HEK293 (cell line): ENCODE measurements around the gene UBE2G1.

Source experiments
- GLI4 ChIP-seq: fragments of 450-650 bp; formaldehyde crosslinking; IDR thresholded peaks from 2 replicates; pipeline ENCODE4 v1.5.1; 2016; ENCODE audit warnings: missing biosample characterization, missing genetic modification characterization
- SETDB1 ChIP-seq: IDR thresholded peaks from one replicate; pipeline ENCODE4 v1.6.1; 2017; ENCODE audit warnings: mild to moderate bottlenecking, low read length, moderate library complexity, mixed read lengths; ENCODE audit not compliant: insufficient read length
- ZBTB1 ChIP-seq: fragments of 450-650 bp; formaldehyde crosslinking; IDR thresholded peaks from 2 replicates; pipeline ENCODE4 v1.5.1; 2016; ENCODE audit warnings: missing biosample characterization, missing genetic modification characterization
- ZNF157 ChIP-seq: fragments of 450-650 bp; formaldehyde crosslinking; IDR thresholded peaks from 2 replicates; pipeline ENCODE4 v1.5.1; 2016; ENCODE audit warnings: missing biosample characterization, missing genetic modification characterization
- ZNF423 ChIP-seq: fragments of 450-650 bp; formaldehyde crosslinking; IDR thresholded peaks from 2 replicates; pipeline ENCODE4 v1.5.1; 2016; ENCODE audit warnings: missing biosample characterization, missing genetic modification characterization
- ZNF530 ChIP-seq: fragments of 450-650 bp; formaldehyde crosslinking; IDR thresholded peaks from 2 replicates; pipeline ENCODE4 v1.5.1; 2016; ENCODE audit warnings: low read depth, missing biosample characterization, missing genetic modification characterization
- TF ChIP-seq, protein P1 (sequence below): fragments of 450-650 bp; formaldehyde crosslinking; IDR thresholded peaks from 2 replicates; pipeline ENCODE4 v1.5.1; 2016; ENCODE audit warnings: missing biosample characterization, missing genetic modification characterization
- TF ChIP-seq, protein P2 (sequence below): fragments of 450-650 bp; formaldehyde crosslinking; conservative IDR thresholded peaks from 2 replicates; pipeline ENCODE4 v1.5.1; 2016; ENCODE audit warnings: low read depth, missing biosample characterization, missing genetic modification characterization
- TF ChIP-seq, protein P3 (sequence below): fragments of 450-650 bp; formaldehyde crosslinking; IDR thresholded peaks from 2 replicates; pipeline ENCODE4 v1.5.1; 2016; ENCODE audit warnings: missing biosample characterization, missing genetic modification characterization

DNA sequence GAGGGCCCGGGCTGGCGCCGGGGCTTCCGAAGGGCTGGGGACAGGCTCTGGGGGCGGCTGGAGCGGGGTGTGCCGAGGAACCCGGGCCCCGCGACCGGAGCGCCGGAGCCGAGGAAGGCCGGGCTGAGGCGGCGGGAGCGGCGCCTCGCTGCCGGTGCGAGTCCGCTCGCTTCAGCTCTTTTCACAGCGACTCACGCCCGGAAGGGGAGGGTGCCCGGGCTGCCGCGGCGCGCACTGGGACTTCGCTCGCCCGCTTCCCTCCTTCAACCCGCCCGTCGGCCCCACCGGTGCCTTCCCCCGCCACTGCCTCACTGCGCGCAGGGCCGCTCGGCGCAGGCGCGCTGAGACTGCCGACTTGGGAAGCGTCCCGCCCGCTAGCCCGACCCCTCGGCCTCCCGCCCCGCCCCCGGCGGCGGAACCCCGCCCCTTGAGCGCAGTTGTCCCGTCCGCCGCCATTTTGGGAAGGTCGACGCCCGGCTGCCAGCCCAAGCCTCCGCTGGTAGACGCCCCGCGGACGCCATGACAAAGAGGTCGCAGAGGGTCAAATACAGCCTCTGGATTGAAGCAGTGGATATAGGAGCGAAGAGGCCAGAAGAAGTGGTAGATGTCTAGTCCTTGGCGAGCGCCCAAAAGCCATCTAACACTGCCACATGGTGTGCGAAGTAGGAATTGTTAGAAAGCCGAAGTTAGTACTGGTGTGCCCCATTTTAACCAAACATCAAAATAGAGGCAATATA is at the start of gene UBE2G1:
- TF ChIP-seq, protein P1, sequence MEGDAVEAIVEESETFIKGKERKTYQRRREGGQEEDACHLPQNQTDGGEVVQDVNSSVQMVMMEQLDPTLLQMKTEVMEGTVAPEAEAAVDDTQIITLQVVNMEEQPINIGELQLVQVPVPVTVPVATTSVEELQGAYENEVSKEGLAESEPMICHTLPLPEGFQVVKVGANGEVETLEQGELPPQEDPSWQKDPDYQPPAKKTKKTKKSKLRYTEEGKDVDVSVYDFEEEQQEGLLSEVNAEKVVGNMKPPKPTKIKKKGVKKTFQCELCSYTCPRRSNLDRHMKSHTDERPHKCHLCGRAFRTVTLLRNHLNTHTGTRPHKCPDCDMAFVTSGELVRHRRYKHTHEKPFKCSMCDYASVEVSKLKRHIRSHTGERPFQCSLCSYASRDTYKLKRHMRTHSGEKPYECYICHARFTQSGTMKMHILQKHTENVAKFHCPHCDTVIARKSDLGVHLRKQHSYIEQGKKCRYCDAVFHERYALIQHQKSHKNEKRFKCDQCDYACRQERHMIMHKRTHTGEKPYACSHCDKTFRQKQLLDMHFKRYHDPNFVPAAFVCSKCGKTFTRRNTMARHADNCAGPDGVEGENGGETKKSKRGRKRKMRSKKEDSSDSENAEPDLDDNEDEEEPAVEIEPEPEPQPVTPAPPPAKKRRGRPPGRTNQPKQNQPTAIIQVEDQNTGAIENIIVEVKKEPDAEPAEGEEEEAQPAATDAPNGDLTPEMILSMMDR (tag by site-specific recombination) = peak; percentile 77; the same call in 1 of the 2 replicates
- no peak for TF ChIP-seq GLI4 (tag by site-specific recombination)
- no peak for TF ChIP-seq ZNF530 (tag by site-specific recombination)
- TF ChIP-seq, protein P2, sequence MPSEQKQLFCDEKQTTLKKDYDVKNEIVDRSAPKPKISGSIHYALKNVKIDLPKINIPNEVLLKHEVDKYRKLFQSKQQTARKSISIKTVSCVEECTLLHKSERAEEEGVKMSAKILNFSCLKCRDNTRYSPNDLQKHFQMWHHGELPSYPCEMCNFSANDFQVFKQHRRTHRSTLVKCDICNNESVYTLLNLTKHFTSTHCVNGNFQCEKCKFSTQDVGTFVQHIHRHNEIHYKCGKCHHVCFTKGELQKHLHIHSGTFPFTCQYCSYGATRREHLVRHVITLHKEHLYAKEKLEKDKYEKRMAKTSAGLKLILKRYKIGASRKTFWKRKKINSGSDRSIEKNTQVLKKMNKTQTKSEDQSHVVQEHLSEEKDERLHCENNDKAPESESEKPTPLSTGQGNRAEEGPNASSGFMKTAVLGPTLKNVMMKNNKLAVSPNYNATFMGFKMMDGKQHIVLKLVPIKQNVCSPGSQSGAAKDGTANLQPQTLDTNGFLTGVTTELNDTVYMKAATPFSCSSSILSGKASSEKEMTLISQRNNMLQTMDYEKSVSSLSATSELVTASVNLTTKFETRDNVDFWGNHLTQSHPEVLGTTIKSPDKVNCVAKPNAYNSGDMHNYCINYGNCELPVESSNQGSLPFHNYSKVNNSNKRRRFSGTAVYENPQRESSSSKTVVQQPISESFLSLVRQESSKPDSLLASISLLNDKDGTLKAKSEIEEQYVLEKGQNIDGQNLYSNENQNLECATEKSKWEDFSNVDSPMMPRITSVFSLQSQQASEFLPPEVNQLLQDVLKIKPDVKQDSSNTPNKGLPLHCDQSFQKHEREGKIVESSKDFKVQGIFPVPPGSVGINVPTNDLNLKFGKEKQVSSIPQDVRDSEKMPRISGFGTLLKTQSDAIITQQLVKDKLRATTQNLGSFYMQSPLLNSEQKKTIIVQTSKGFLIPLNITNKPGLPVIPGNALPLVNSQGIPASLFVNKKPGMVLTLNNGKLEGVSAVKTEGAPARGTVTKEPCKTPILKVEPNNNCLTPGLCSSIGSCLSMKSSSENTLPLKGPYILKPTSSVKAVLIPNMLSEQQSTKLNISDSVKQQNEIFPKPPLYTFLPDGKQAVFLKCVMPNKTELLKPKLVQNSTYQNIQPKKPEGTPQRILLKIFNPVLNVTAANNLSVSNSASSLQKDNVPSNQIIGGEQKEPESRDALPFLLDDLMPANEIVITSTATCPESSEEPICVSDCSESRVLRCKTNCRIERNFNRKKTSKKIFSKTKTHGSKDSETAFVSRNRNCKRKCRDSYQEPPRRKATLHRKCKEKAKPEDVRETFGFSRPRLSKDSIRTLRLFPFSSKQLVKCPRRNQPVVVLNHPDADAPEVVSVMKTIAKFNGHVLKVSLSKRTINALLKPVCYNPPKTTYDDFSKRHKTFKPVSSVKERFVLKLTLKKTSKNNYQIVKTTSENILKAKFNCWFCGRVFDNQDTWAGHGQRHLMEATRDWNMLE (tag by site-specific recombination) = 0 out of 2 replicates have a peak, but pooled peaks have one; percentile 11
- TF ChIP-seq SETDB1 = no peak
- TF ChIP-seq ZNF423 (tag by site-specific recombination) = no peak
- TF ChIP-seq, protein P3, sequence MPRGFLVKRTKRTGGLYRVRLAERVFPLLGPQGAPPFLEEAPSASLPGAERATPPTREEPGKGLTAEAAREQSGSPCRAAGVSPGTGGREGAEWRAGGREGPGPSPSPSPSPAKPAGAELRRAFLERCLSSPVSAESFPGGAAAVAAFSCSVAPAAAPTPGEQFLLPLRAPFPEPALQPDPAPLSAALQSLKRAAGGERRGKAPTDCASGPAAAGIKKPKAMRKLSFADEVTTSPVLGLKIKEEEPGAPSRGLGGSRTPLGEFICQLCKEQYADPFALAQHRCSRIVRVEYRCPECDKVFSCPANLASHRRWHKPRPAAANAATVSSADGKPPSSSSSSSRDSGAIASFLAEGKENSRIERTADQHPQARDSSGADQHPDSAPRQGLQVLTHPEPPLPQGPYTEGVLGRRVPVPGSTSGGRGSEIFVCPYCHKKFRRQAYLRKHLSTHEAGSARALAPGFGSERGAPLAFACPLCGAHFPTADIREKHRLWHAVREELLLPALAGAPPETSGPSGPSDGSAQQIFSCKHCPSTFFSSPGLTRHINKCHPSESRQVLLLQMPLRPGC (tag by site-specific recombination) = no peak
- no peak for TF ChIP-seq ZNF157 (tag by site-specific recombination)
- TF ChIP-seq ZBTB1 (tag by site-specific recombination) = peak; percentile 89; the same call in 1 of the 2 replicates
